HepG2 (cell line): ENCODE measurements around the gene PIWIL4.

Experiments used
- ATF2 ChIP-seq: sonication (generic); formaldehyde crosslinking; IDR thresholded peaks from 2 replicates; pipeline ENCODE4 v1.4.0; 2020; ENCODE audit warnings: missing genetic modification reagents
- ATRX ChIP-seq: sonication (generic); formaldehyde crosslinking; IDR thresholded peaks from 2 replicates; pipeline ENCODE4 v1.4.0; 2020; ENCODE audit warnings: missing genetic modification reagents, borderline replicate concordance
- CTCF ChIP-seq: sonication (generic); formaldehyde crosslinking; IDR thresholded peaks from 2 replicates; pipeline ENCODE4 v1.5.0; 2020; ENCODE audit warnings: mild to moderate bottlenecking, missing genetic modification reagents, moderate library complexity
- DNMT3B ChIP-seq: conservative IDR thresholded peaks from 2 replicates; pipeline ENCODE4 v1.6.1; 2016; ENCODE audit warnings: missing biosample characterization, control low read depth
- ETV5 ChIP-seq: IDR thresholded peaks from 2 replicates; pipeline ENCODE4 v1.6.1; 2018; ENCODE audit warnings: missing biosample characterization, missing genetic modification reagents, inconsistent platforms, borderline replicate concordance
- NCOA2 ChIP-seq: sonication (generic); formaldehyde crosslinking; IDR thresholded peaks from 2 replicates; pipeline ENCODE4 v1.8.0; 2022; ENCODE audit warnings: inconsistent platforms
- NR2F6 ChIP-seq, 2 experiments: IDR thresholded peaks; 2 replicates each; pipeline ENCODE4 v1.6.1; 2016; ENCODE audit warnings: antibody characterized with exemption in 1 of 2, mild to moderate bottlenecking in 1 of 2
- ZBTB1 ChIP-seq: sonication (generic); formaldehyde crosslinking; IDR thresholded peaks from 2 replicates; pipeline ENCODE4 v1.4.0; 2020; ENCODE audit warnings: missing genetic modification reagents, borderline replicate concordance
- ZBTB49 ChIP-seq: sonication (generic); formaldehyde crosslinking; IDR thresholded peaks from 2 replicates; pipeline ENCODE4 v1.4.0; 2020; ENCODE audit warnings: missing genetic modification reagents, borderline replicate concordance
- ZBTB8A ChIP-seq: sonication (generic); formaldehyde crosslinking; IDR thresholded peaks from 2 replicates; pipeline ENCODE4 v1.4.0; 2020; ENCODE audit warnings: mild to moderate bottlenecking, low read depth, missing genetic modification reagents, borderline replicate concordance
- ZNF639 ChIP-seq: conservative IDR thresholded peaks from 2 replicates; pipeline ENCODE4 v1.6.1; 2018; ENCODE audit warnings: missing genetic modification reagents
- ZSCAN12 ChIP-seq: sonication (generic); formaldehyde crosslinking; IDR thresholded peaks from 2 replicates; pipeline ENCODE4 v1.9.0; 2021; ENCODE audit warnings: mild to moderate bottlenecking, missing genetic modification reagents

- no peak for TF ChIP-seq ZBTB1 (CRISPR knock-in tag)
- TF ChIP-seq ZSCAN12 (CRISPR knock-in tag) = no peak
- TF ChIP-seq DNMT3B (CRISPR knock-in tag) = no peak
- no peak for TF ChIP-seq ETV5 (CRISPR knock-in tag)
- no peak for TF ChIP-seq ZBTB49 (CRISPR knock-in tag)
- no peak for TF ChIP-seq ATRX (CRISPR knock-in tag)
- no peak for TF ChIP-seq ZBTB8A (CRISPR knock-in tag)
- no peak for TF ChIP-seq NCOA2 (CRISPR knock-in tag)
- no peak for TF ChIP-seq CTCF (CRISPR knock-in tag)
- TF ChIP-seq ATF2 (CRISPR knock-in tag) = no peak
- TF ChIP-seq ZNF639 = no peak
- TF ChIP-seq NR2F6 (IDR thresholded peaks at IDR 0.05) = no peak
- no peak for TF ChIP-seq NR2F6 (CRISPR knock-in tag; IDR thresholded peaks at IDR 0.05)
These were observed 91.2 kb downstream of the PIWIL4 start for GRCh38 chr11:94658386-94658785.
